ENCODE measurements around the gene YPEL3.

Gene YPEL3

DNA sequence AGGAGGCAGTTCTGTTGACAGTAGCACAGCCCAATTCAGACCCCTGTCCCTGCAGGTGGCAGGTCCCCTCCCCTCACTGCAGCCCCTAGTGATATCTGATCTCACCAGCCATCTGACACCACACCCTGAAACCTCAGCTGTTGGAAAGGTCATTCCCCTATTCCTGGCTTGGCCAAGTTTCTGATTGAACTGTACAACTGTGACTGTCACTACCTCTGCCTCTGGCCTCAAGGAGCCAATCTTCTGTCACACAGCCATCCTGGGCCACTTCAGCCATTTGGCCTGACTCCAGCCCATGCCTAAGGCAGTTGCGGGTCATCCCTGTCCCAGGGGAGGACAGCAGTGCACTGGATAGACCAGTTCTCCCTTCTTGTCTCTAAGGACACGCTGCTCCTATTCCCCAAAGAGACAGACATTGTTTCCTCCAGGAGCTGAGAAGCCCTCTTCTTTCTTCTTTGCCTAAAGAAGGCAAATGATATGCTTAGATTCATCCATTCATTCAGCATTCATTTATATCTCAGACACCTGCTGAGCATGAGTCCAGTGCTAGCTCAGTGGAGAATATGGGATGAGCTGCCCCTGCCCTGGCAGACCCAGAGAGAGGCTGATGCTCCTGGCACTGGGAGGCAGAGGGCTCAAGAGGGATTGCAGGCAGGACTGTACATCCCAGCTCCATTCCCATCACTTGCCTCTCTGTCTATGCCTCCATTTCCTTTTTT, 35.0 kb downstream of the YPEL3 start:
- DNase-seq: no peak
- in situ Hi-C loops (cut with MboI; ENCODE audit: low pct_unique_long_range_greater_than_20kb, low sequenced_read_pairs): no loop called here

DNA sequence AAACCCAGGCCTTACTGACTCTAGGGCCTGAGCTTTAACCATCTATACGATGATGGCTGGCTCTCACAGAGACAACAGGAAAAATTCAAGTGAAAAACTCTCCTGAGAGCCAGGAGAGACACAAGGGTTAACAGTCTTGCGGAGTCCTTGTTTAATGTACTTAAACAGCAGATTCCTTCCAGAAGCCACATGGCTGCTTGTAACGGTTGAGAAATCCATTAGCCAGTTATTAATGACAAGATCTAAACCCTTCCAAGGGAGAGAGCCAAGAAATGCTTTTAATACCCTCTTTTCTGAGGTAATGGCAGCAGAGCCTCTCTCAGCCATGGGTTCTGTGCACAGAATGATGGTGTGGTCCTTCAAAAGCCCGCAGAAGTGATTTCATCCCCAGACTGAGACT, 35.7 kb downstream of the YPEL3 start:
- in situ Hi-C loops (cut with MboI; ENCODE audit: low pct_unique_long_range_greater_than_20kb, low sequenced_read_pairs): no loop called here
- DNase-seq: no peak

- in situ Hi-C loops (cut with MboI; ENCODE audit: low pct_unique_long_range_greater_than_20kb, low sequenced_read_pairs): no loop called here
- DNase-seq: peak; percentile 70
These were observed 41.0 kb downstream of the YPEL3 start for GRCh38 chr16:30054959-30055553.

DNA sequence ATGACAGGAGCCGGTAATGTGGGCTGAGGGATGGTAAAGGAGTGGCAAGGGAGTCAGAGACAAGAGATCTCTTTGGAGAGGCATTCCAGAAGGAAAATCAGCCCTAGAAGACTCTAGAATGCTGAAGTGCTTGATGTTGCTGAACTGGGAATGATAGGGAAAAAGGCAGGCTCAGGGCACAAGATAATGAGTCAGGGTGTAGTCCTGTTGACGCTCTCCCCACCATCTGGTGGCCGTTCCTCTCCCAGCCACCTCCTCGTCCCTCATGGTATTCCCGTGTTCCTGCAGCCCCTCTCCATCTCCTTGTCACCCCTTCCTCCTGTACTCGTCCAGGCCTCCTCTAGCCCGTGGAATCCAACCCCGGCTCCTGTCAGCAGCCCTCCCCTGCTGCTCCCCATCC, 41.6 kb downstream of the YPEL3 start:
- DNase-seq: no peak
- in situ Hi-C loops (cut with MboI; ENCODE audit: low pct_unique_long_range_greater_than_20kb, low sequenced_read_pairs): no loop called here

- peak; percentile 68 for DNase-seq
- in situ Hi-C loops (cut with MboI; ENCODE audit: low pct_unique_long_range_greater_than_20kb, low sequenced_read_pairs): no loop called here
These were observed 42.5 kb downstream of the YPEL3 start for GRCh38 chr16:30053376-30054015.

- in situ Hi-C loops (cut with MboI; ENCODE audit: low pct_unique_long_range_greater_than_20kb, low sequenced_read_pairs): no loop called here
- DNase-seq: peak; percentile 95
These were observed 43.2 kb downstream of the YPEL3 start for GRCh38 chr16:30052671-30053372.

DNA sequence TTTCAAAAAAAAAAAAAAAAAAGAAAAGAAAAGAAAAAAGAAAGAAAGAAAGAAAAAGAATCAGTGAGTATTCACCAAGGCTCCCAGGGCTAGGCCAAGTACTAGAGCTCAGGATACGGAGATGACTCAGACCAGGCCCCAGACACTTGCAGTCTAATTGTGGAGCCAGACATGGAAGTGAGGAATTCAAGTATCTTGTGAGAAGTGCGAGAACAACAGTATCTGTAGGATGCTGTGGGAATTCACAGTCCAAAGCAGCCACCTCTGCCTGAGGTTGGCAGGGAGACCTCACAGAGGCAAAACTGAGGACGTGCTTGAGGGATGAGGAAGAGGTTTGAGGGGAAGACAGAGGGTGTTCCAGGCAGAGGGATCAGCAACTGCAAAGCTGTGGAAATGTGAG, 44.5 kb downstream of the YPEL3 start:
- no peak for DNase-seq

GRCh38 chr16:30049871-30050270, 46.1 kb downstream of the YPEL3 start:
- in situ Hi-C loops (cut with MboI; ENCODE audit: low pct_unique_long_range_greater_than_20kb, low sequenced_read_pairs): no loop called here
- DNase-seq: no peak

More for the DNA sequence above, 44.5 kb downstream of the YPEL3 start:
- in situ Hi-C loops (cut with MboI; ENCODE audit: low pct_unique_long_range_greater_than_20kb, low sequenced_read_pairs): no loop called here

DNA sequence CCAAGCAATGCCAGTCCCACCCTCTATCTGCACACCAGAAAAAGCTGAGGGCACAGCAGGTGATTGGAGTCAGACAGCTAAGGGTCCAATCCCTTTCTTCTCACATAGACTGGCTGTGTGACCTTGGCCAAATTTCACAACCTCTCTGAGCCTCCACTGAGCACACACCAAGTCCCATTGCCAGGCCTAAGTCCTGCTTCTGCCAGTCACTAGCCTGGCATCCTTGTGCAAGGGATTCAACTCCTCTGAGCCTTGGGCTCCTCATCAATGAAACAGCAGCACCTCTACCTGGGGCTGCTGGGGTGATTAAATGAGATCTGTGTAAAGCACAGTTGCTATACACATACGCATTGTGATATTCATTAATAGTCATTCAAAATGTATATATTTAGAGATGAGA, 49.4 kb downstream of the YPEL3 start:
- DNase-seq: no peak
- in situ Hi-C loops (cut with MboI; ENCODE audit: low pct_unique_long_range_greater_than_20kb, low sequenced_read_pairs): no loop called here

DNA sequence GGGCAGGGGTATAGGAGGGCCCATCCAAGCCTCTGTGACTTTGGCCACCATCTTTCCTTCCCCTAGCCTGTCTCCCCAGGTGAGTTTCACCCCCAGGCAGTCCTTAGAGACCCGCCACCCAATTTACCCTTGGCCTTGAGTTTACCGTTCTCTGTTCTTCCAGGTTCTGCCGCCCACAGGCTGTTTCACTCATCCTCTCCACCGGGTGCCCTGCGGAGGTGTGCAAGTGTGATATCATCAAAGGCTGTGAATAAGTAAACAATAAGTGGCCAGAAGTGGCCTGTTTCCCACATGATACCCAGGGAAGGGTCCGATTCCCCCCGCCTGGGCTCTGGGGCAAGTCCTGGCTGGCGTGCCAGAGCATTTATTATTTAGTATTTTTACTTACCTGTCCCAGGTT, 49.8 kb downstream of the YPEL3 start:
- in situ Hi-C loops (cut with MboI; ENCODE audit: low pct_unique_long_range_greater_than_20kb, low sequenced_read_pairs): no loop called here
- no peak for DNase-seq
